OCI-LY3 (cell line): Measurements from ENCODE around the gene CNTNAP2.
"Not testable (repeated sequence)": the region's sequence is repeated elsewhere in the genome, so short reads cannot be mapped to it uniquely, and the experiment has no call there.

Experiments
- H2AFZ ChIP-seq: fragments of 200-600, 300-600 bp; shearing (Covaris generic); 2 replicates; pipeline ENCODE4 v1.6.0; 2014; ENCODE audit warnings: antibody characterized with exemption, low read depth, low read length
- H3K27ac ChIP-seq: fragments of 200-600, 300-600 bp; sonication (generic); 2 replicates; pipeline ENCODE4 v1.5.1; 2014; ENCODE audit warnings: mild to moderate bottlenecking, low read length, moderate library complexity, mixed read lengths
- H3K27me3 ChIP-seq: fragments of 200-600, 300-600 bp; sonication (generic); 2 replicates; pipeline ENCODE4 v1.6.1; 2014; ENCODE audit warnings: low read depth, low read length, mixed read lengths
- H3K36me3 ChIP-seq: fragments of 200-600, 300-600 bp; sonication (generic); replicated peaks from 2 replicates; pipeline ENCODE3; 2014; ENCODE audit warnings: low read depth, low read length, mixed read lengths
- H3K4me1 ChIP-seq: fragments of 300-600, 200-600 bp; sonication (generic); 2 replicates; pipeline ENCODE4 v1.6.1; 2014; ENCODE audit warnings: low read length, mixed read lengths
- H3K4me2 ChIP-seq: fragments of 200-600, 300-600 bp; sonication (generic); 2 replicates; pipeline ENCODE4 v1.6.1; 2014; ENCODE audit warnings: low read length, mixed read lengths
- H3K4me3 ChIP-seq: fragments of 300-600, 200-600 bp; sonication (generic); 2 replicates; pipeline ENCODE4 v1.5.1; 2014; ENCODE audit warnings: antibody characterized with exemption, mild to moderate bottlenecking, low read length, moderate library complexity
- H3K79me2 ChIP-seq: fragments of 300-600, 200-600 bp; shearing (Covaris generic); 2 replicates; pipeline ENCODE4 v1.6.1; 2014; ENCODE audit warnings: mild to moderate bottlenecking, low read length, mixed read lengths
- H3K9ac ChIP-seq: fragments of 300-600, 200-600 bp; shearing (Covaris generic); 2 replicates; pipeline ENCODE4 v1.6.0; 2014; ENCODE audit warnings: mild to moderate bottlenecking, low read length, moderate library complexity
- H3K9me3 ChIP-seq: fragments of 200-600, 300-600 bp; shearing (Covaris generic); 2 replicates; pipeline ENCODE4 v1.6.1; 2014; ENCODE audit warnings: low read length, mixed read lengths; ENCODE audit not compliant: insufficient read depth
- H4K20me1 ChIP-seq: fragments of 200-600, 300-600 bp; sonication (generic); 2 replicates; pipeline ENCODE4 v1.6.1; 2016; ENCODE audit warnings: low read length, mixed read lengths; ENCODE audit not compliant: insufficient read depth
- EZH2phosphoT487 ChIP-seq: fragments of 200-600 bp; shearing (Covaris generic); IDR thresholded peaks from 2 replicates; pipeline ENCODE4 v1.6.1; 2018; ENCODE audit warnings: antibody characterized with exemption, mixed run types, low read depth
- TF ChIP-seq, protein P1 (sequence below): fragments of 200-600, 300-600 bp; sonication (generic); IDR thresholded peaks from 2 replicates; pipeline ENCODE4 v1.5.1; 2014; ENCODE audit warnings: antibody characterized with exemption, low read length, low read depth

The CNTNAP2 gene

DNA sequence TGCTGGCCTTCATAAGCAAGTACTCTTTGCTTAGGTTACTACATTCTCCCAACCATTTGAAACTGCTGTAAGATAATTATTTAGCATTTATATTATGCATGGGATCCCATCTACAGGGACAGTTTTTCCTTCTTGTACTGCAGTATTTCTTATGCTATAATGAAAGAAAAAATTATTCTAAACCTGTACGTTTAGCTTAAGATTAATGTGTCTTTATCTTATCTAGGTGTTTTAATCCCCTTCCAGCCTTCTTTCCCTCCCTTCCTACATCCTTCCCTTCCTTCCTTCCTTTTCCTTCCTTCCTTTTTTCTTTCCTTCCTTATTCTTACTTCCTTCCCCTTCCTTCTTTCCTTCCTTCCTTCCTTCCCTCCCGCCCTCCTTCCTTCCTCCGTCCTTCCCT lies 778.3 kb downstream of the CNTNAP2 start:
- Histone ChIP-seq H3K4me3 (no peak overlapping the region), H3K4me2 (no peak overlapping the region), H4K20me1 (no peaks in the 10 kb centered on the region), H3K36me3 (no peaks in the 10 kb centered on the region), H3K4me1 (no peaks in the 10 kb centered on the region), H2AFZ (no peak overlapping the region), H3K27ac (no peak overlapping the region), H3K9me3 (no peaks in the 10 kb centered on the region), H3K9ac (no peak overlapping the region), H3K79me2 (no peaks in the 10 kb centered on the region), H3K27me3 (no peaks in the 10 kb centered on the region)
- no peak for TF ChIP-seq EZH2phosphoT487
- TF ChIP-seq, protein P1, sequence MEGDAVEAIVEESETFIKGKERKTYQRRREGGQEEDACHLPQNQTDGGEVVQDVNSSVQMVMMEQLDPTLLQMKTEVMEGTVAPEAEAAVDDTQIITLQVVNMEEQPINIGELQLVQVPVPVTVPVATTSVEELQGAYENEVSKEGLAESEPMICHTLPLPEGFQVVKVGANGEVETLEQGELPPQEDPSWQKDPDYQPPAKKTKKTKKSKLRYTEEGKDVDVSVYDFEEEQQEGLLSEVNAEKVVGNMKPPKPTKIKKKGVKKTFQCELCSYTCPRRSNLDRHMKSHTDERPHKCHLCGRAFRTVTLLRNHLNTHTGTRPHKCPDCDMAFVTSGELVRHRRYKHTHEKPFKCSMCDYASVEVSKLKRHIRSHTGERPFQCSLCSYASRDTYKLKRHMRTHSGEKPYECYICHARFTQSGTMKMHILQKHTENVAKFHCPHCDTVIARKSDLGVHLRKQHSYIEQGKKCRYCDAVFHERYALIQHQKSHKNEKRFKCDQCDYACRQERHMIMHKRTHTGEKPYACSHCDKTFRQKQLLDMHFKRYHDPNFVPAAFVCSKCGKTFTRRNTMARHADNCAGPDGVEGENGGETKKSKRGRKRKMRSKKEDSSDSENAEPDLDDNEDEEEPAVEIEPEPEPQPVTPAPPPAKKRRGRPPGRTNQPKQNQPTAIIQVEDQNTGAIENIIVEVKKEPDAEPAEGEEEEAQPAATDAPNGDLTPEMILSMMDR: no peak

DNA sequence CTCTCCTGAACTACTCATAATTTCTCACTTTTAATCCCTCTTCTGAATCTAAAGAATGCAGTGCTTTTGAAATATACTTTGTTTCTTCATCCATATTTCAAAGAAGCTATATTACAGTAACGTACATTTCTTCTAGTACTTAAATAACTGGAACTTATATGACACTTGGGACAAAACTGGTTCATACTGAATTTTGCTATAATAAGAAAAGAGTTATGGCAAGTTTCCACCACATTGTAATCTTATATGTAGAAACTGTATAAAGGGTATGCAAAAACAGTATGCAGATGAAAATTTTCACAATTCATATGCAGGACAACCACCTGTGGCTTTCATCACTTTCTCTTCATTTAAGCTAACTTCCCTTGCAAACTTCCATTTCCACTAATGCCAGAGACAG lies 785.7 kb downstream of the CNTNAP2 start:
- H3K4me1 ChIP-seq: no peaks in the 10 kb centered on the region
- no peak for TF ChIP-seq EZH2phosphoT487
- TF ChIP-seq, protein P1: no peak
- no peak overlapping the region for H2AFZ ChIP-seq
- H3K9ac ChIP-seq: no peak overlapping the region
- no peak overlapping the region for H3K4me2 ChIP-seq
- no peak overlapping the region for H3K27ac ChIP-seq
- no peaks in the 10 kb centered on the region for H3K36me3 ChIP-seq
- H3K9me3 ChIP-seq: no peaks in the 10 kb centered on the region
- no peaks in the 10 kb centered on the region for H3K27me3 ChIP-seq
- H4K20me1 ChIP-seq: no peaks in the 10 kb centered on the region
- H3K4me3 ChIP-seq: no peak overlapping the region
- no peaks in the 10 kb centered on the region for H3K79me2 ChIP-seq

DNA sequence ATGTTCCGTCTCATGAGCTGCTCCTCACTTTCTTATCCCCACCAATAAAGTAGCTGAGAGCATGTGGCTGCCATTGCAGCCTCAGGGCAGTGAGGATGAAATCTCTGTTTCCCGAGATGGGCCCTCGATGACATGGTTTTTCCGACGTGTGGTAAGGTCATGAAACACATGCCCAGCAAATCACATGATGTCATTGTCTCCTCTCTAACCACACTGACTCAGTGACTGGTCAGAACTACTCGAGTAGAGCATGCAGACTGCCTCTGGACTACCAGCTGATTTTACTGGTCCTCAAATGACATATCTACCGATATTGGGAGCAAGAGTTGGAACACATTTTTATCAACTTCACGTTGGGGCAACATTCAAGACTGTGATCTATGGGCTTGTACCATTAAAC lies 786.1 kb downstream of the CNTNAP2 start:
- no peak for TF ChIP-seq EZH2phosphoT487
- TF ChIP-seq, protein P1: no peak
- no peak overlapping the region for H3K4me2 ChIP-seq
- no peak overlapping the region for H2AFZ ChIP-seq

DNA sequence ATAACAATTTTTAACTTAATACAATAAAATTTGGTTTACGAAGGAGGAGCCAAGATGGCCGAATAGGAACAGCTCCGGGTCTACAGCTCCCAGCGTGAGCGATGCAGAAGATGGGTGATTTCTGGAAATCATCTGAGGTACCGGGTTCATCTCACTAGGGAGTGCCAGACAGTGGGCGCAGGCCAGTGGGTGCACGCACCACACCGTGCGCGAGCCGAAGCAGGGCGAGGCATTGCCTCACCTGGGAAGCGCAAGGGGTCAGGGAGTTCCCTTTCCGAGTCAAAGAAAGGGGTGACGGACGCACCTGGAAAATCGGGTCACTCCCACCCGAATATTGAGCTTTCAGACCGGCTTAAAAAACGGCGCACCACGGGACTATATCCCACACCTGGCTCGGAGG lies 789.1 kb downstream of the CNTNAP2 start:
- not testable (repeated sequence) for H3K9ac ChIP-seq, H3K4me3 ChIP-seq, H3K4me1 ChIP-seq, H3K4me2 ChIP-seq, H3K79me2 ChIP-seq, H3K27ac ChIP-seq, H3K9me3 ChIP-seq, H2AFZ ChIP-seq, H3K36me3 ChIP-seq, H4K20me1 ChIP-seq, H3K27me3 ChIP-seq

More for the DNA sequence above, 786.1 kb downstream of the CNTNAP2 start:
- no peaks in the 10 kb centered on the region for H3K27me3 ChIP-seq
- H3K4me3 ChIP-seq: no peak overlapping the region
- no peaks in the 10 kb centered on the region for H3K79me2 ChIP-seq
- no peaks in the 10 kb centered on the region for H4K20me1 ChIP-seq
- no peaks in the 10 kb centered on the region for H3K36me3 ChIP-seq
- H3K9me3 ChIP-seq: no peaks in the 10 kb centered on the region
- no peak overlapping the region for H3K27ac ChIP-seq
- H3K4me1 ChIP-seq: no peaks in the 10 kb centered on the region
- H3K9ac ChIP-seq: no peak overlapping the region

DNA sequence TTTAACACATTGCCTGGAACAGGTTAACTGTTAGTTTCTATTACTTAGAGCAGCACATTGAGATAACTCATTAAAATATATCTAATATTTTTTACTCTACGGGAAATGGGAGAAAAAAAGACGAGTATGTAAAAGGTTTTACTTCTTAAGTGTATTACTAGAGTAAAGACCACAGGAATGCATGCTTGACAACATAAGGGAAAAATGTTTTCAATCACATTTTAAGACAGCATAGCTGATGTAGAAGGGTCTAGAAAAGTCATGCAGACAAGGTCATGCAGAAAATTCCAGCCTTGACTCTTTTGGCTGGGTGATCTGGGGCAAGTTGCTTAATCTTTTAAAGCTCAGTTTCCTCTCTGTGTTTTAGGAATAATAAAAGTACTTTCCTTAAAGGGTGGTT lies 806.2 kb downstream of the CNTNAP2 start:
- Histone ChIP-seq H3K79me2 (no peaks in the 10 kb centered on the region), H3K36me3 (no peaks in the 10 kb centered on the region), H4K20me1 (no peaks in the 10 kb centered on the region), H3K27me3 (no peaks in the 10 kb centered on the region), H2AFZ (no peak overlapping the region), H3K9me3 (no peaks in the 10 kb centered on the region), H3K4me3 (no peak overlapping the region), H3K4me2 (no peak overlapping the region), H3K27ac (no peak overlapping the region), H3K4me1 (no peaks in the 10 kb centered on the region), H3K9ac (no peak overlapping the region)
- TF ChIP-seq, protein P1: no peak
- TF ChIP-seq EZH2phosphoT487: no peak
